Endothelial cell of umbilical vein (primary cell): ENCODE results near the gene TBC1D5.

Experiments used
- EZH2 ChIP-seq: IDR thresholded peaks from 2 replicates; pipeline ENCODE4 v1.6.1; 2012; ENCODE audit warnings: borderline replicate concordance, low read depth, mild to moderate bottlenecking, moderate library complexity, low read length, inconsistent platforms; ENCODE audit not compliant: severe bottlenecking
- POLR2AphosphoS5 ChIP-seq: IDR thresholded peaks from 2 replicates; pipeline ENCODE4 v1.6.1; 2012; ENCODE audit warnings: low read depth, mild to moderate bottlenecking, control low read depth, low read length, moderate library complexity; ENCODE audit not compliant: insufficient read depth
- TF ChIP-seq, protein P1 (sequence below), 2 donors: IDR thresholded peaks; 1 replicate in 1 of 2; 2 replicates in 1 of 2; pipeline ENCODE4 v1.5.1; 2011; ENCODE audit warnings: low read length in 2 of 2, mild to moderate bottlenecking in 2 of 2, moderate library complexity in 2 of 2, control low read depth in 1 of 2, inconsistent platforms in 1 of 2, low read depth in 1 of 2; ENCODE audit not compliant: insufficient read depth in 1 of 2; ENCODE audit errors: extremely low read depth in 1 of 2

GRCh38 chr3:17320266-17320665 lies 422.2 kb downstream of the TBC1D5 start:
- no peak for TF ChIP-seq EZH2
- TF ChIP-seq, protein P1, sequence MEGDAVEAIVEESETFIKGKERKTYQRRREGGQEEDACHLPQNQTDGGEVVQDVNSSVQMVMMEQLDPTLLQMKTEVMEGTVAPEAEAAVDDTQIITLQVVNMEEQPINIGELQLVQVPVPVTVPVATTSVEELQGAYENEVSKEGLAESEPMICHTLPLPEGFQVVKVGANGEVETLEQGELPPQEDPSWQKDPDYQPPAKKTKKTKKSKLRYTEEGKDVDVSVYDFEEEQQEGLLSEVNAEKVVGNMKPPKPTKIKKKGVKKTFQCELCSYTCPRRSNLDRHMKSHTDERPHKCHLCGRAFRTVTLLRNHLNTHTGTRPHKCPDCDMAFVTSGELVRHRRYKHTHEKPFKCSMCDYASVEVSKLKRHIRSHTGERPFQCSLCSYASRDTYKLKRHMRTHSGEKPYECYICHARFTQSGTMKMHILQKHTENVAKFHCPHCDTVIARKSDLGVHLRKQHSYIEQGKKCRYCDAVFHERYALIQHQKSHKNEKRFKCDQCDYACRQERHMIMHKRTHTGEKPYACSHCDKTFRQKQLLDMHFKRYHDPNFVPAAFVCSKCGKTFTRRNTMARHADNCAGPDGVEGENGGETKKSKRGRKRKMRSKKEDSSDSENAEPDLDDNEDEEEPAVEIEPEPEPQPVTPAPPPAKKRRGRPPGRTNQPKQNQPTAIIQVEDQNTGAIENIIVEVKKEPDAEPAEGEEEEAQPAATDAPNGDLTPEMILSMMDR (IDR thresholded peaks at IDR 0.05; ENCODE audit: extremely low read depth in 1 of 2, insufficient read depth in 1 of 2, low read depth in 1 of 2, low read length in 2 of 2): no peak
- no peak for TF ChIP-seq POLR2AphosphoS5
